A549 (cell line): ENCODE results near the gene SLC39A11. TPM values are rescaled to one million over a fixed set of nuclear protein-coding genes. Genes with fewer than 3 reads are reported as not detected.

Experiments
- ATAC-seq, 2 experiments: fragments of 200-7000 bp in 1 of 2; fragments of >200 bp in 1 of 2; cut with Nextera tagmentation in 1 of 2; cut with Tn5 transposase in 1 of 2; 3 replicates each; pipeline versions ENCODE4 v1.8.0 to v1.9.1; 2018 to 2020; ENCODE audit warnings: mild to moderate bottlenecking in 1 of 2, moderate library complexity in 1 of 2
- CTCF ChIA-PET: fragments of 300-600 bp; sonication (Branson Sonifier 250); formaldehyde crosslinking; extraction: SDS; loops from one replicate; lab custom pipeline; 2021; ENCODE audit warnings: antibody characterized with exemption, inconsistent platforms; lab: Yijun Ruan, JAX
- POLR2A ChIA-PET: fragments of 350-600 bp; formaldehyde crosslinking; extraction: SDS; loops from one replicate; lab custom pipeline; 2021; ENCODE audit warnings: antibody characterized with exemption, inconsistent platforms; lab: Yijun Ruan, JAX
- DNase-seq, 2 experiments: peaks; one replicate each; pipeline versions ENCODE4 v3.0.0 to v3.0.0-alpha.2; 2011 to 2016; ENCODE audit warnings: low read depth in 1 of 2, low spot score in 1 of 2
- FAIRE-seq: peaks from 2 replicates; lab custom pipeline; 2011; peaks lifted over from hg19 to GRCh38; lab: Jason Lieb, UNC
- H3K27ac ChIP-seq, 2 experiments: fragments of >200 bp; sonication (Bioruptor Twin); formaldehyde crosslinking; 3 replicates each; pipeline ENCODE4 v1.5.1; 2016 to 2017
- H3K4me1 ChIP-seq: fragments of >200 bp; sonication (Bioruptor Twin); formaldehyde crosslinking; 3 replicates; pipeline ENCODE4 v1.6.1; 2016
- H3K4me2 ChIP-seq: fragments of >200 bp; sonication (Bioruptor Twin); formaldehyde crosslinking; 3 replicates; pipeline ENCODE4 v1.6.1; 2016
- H3K4me3 ChIP-seq: fragments of >200 bp; sonication (Bioruptor Twin); formaldehyde crosslinking; 3 replicates; pipeline ENCODE4 v1.5.1; 2016
- H3K9me3 ChIP-seq: fragments of >200 bp; sonication (Bioruptor Twin); formaldehyde crosslinking; 3 replicates; pipeline ENCODE4 v1.6.1; 2016
- CBX2 ChIP-seq: fragments of 200-600 bp; sonication (generic); IDR thresholded peaks from 2 replicates; pipeline ENCODE4 v1.6.1; 2016; ENCODE audit warnings: low read depth, mild to moderate bottlenecking, borderline replicate concordance
- EP300 ChIP-seq, 2 experiments: fragments of >200 bp; sonication (Bioruptor Twin); formaldehyde crosslinking; IDR thresholded peaks; 2 replicates in 1 of 2; 3 replicates in 1 of 2; pipeline ENCODE4 v1.6.1; 2016 to 2017
- FOXS1 ChIP-seq: fragments of 250-450 bp; sonication (Bioruptor Pico); IDR thresholded peaks from 2 replicates; pipeline ENCODE4 v1.5.0; 2020; ENCODE audit warnings: mild to moderate bottlenecking, moderate library complexity
- HDAC2 ChIP-seq: fragments of 200-600 bp; sonication (generic); IDR thresholded peaks from 2 replicates; pipeline ENCODE4 v1.6.1; 2016
- HMGXB4 ChIP-seq: fragments of 250-450 bp; sonication (Bioruptor Pico); IDR thresholded peaks from 2 replicates; pipeline ENCODE4 v1.5.0; 2021; ENCODE audit warnings: mild to moderate bottlenecking, moderate library complexity, borderline replicate concordance
- HOXB13 ChIP-seq: fragments of 250-450 bp; sonication (Bioruptor Pico); IDR thresholded peaks from 2 replicates; pipeline ENCODE4 v1.5.0; 2020; ENCODE audit warnings: low read depth, mild to moderate bottlenecking, moderate library complexity
- JUNB ChIP-seq: fragments of >200 bp; sonication (Bioruptor Twin); formaldehyde crosslinking; IDR thresholded peaks from 2 replicates; pipeline ENCODE4 v1.6.1; 2016
- KDM1A ChIP-seq: fragments of 200-600 bp; sonication (generic); IDR thresholded peaks from 2 replicates; pipeline ENCODE4 v1.6.1; 2016; ENCODE audit warnings: low read depth, mild to moderate bottlenecking
- MAX ChIP-seq: IDR thresholded peaks from 2 replicates; pipeline ENCODE4 v1.6.1; 2012
- PBX3 ChIP-seq: IDR thresholded peaks from 2 replicates; pipeline ENCODE4 v1.6.1; 2012
- RAD21 ChIP-seq, 2 experiments: fragments of >200 bp in 1 of 2; sonication (Bioruptor Twin) in 1 of 2; formaldehyde crosslinking in 1 of 2; IDR thresholded peaks in 1 of 2; conservative IDR thresholded peaks in 1 of 2; 2 replicates in 1 of 2; 3 replicates in 1 of 2; pipeline ENCODE4 v1.6.1; 2012 to 2018; ENCODE audit warnings: inconsistent platforms in 1 of 2
- RCOR1 ChIP-seq: fragments of 150-350 bp; IDR thresholded peaks from 2 replicates; pipeline ENCODE4 v1.6.1; 2014; ENCODE audit warnings: antibody characterized with exemption, low read length, low read depth
- REST ChIP-seq: fragments of 200-600 bp; sonication (generic); IDR thresholded peaks from 2 replicates; pipeline ENCODE4 v1.6.1; 2016; ENCODE audit warnings: antibody characterized with exemption, mild to moderate bottlenecking, moderate library complexity
- RFX5 ChIP-seq: fragments of 450-650 bp; IDR thresholded peaks from 2 replicates; pipeline ENCODE4 v1.7.1; 2014; ENCODE audit warnings: antibody characterized with exemption, mild to moderate bottlenecking, moderate library complexity
- SMC3 ChIP-seq: fragments of >200 bp; sonication (Bioruptor Twin); formaldehyde crosslinking; IDR thresholded peaks from 3 replicates; pipeline ENCODE4 v1.6.1; 2018; ENCODE audit warnings: inconsistent platforms
- SREBF2 ChIP-seq: fragments of 450-650 bp; IDR thresholded peaks from 2 replicates; pipeline ENCODE4 v1.6.1; 2014; ENCODE audit warnings: mild to moderate bottlenecking, moderate library complexity
- WGBS: methylation state at CpG from one replicate; pipeline ENCODE4 v1.1.6; 2017; ENCODE audit errors: missing lambda C conversion rate; 5-methylcytosine and 5-hydroxymethylcytosine counted together
- polyA plus RNA-seq, 4 experiments: library from polyadenylated mRNA; depleted of rRNA in 3 of 4; stranded (reverse); fragments of >200 nt; fragmentation: RNase III in 1 of 4; extraction: RNeasy Plus Mini Kit Qiagen cat#74134 plus additional on column Dnase treatment in 1 of 4; gene quantifications; 2 replicates in 3 of 4; 3 replicates in 1 of 4; pipeline ENCODE4 v1.2.3, GENCODE V29; 2011 to 2017

Gene SLC39A11
- polyA plus RNA-seq, 2 of the 4 experiments (the other 2 are of a cell fraction), result 18.4 to 25.2 TPM

GRCh38 chr17:72840019-72840418 lies 252.5 kb downstream of the SLC39A11 start:
- ATAC-seq (no peak), FAIRE-seq (no peak), DNase-seq (no peak)
- Histone ChIP-seq H3K27ac (no peak overlapping the region), H3K4me1 (peaks cover 13% of the 10 kb centered on the region), H3K4me2 (no peak overlapping the region), H3K9me3 (0 out of 3 replicates have a peak, but pooled peaks cover 5% of the 10 kb centered on the region), H3K4me3 (no peak overlapping the region)
- no peak for TF ChIP-seq HOXB13 (CRISPR knock-in tag)
- ChIA-PET POLR2A (no interaction called here), CTCF (interaction anchor here (1.2 kb wide), 1 partner anchor 316 kb away, joined by 3 read pairs; no protein-coding TSS in a partner anchor)

GRCh38 chr17:72839131-72839725 lies 253.3 kb downstream of the SLC39A11 start:
- no peak for ATAC-seq
- Histone ChIP-seq H3K4me2 (no peak overlapping the region), H3K9me3 (0 out of 3 replicates have a peak, but pooled peaks cover 5% of the 10 kb centered on the region), H3K27ac (no peak overlapping the region), H3K4me3 (no peak overlapping the region), H3K4me1 (peaks cover 11% of the 10 kb centered on the region)
- no peak for TF ChIP-seq SREBF2
- ChIA-PET POLR2A (no interaction called here), CTCF (interaction anchor here (1.0 to 1.4 kb wide), 4 partner anchors 8 to 350 kb away, joined by 3 to 5 read pairs (median 3); no protein-coding TSS in a partner anchor)
- FAIRE-seq, result peak; percentile 39
- 86% methylated on average over 2 of the region's 2 CpGs for WGBS
- DNase-seq, result no peak

- ChIA-PET POLR2A (no interaction called here), CTCF (interaction anchor here (1.2 to 1.4 kb wide), 3 partner anchors 8 to 317 kb away, joined by 3 to 5 read pairs (median 3); no protein-coding TSS in a partner anchor)
- Histone ChIP-seq H3K9me3 (0 out of 3 replicates have a peak, but pooled peaks cover 5% of the 10 kb centered on the region), H3K4me2 (no peak overlapping the region), H3K27ac (no peak overlapping the region), H3K4me1 (peaks cover 5% of the 10 kb centered on the region), H3K4me3 (no peak overlapping the region)
- ATAC-seq (no peak), FAIRE-seq (no peak), DNase-seq (no peak)
- 85% methylated on average over 5 of the region's 5 CpGs for WGBS
- no peak for TF ChIP-seq HDAC2
- TF ChIP-seq HMGXB4 (CRISPR knock-in tag), result no peak
- TF ChIP-seq KDM1A, result no peak
These were observed 253.9 kb downstream of the SLC39A11 start for GRCh38 chr17:72838581-72838980.

- no peak overlapping the region for H3K4me3 ChIP-seq
- ATAC-seq (no peak), FAIRE-seq (no peak), DNase-seq (no peak)
- TF ChIP-seq JUNB, result no peak
- no peaks in the 10 kb centered on the region for H3K4me1 ChIP-seq
- no peak overlapping the region for H3K4me2 ChIP-seq
- ChIA-PET CTCF (interaction anchor here (1.2 kb wide), 1 partner anchor 9 kb away, joined by 3 read pairs; no protein-coding TSS in a partner anchor), POLR2A (no interaction called here)
- WGBS, result 84% methylated on average over 5 of the region's 5 CpGs
- H3K27ac ChIP-seq, result no peak overlapping the region
- H3K9me3 ChIP-seq, result 0 out of 3 replicates have a peak, but pooled peaks cover 5% of the 10 kb centered on the region
These were observed 254.4 kb downstream of the SLC39A11 start for GRCh38 chr17:72838068-72838467.

GRCh38 chr17:72837335-72837734 lies 255.2 kb downstream of the SLC39A11 start:
- ATAC-seq (no peak), FAIRE-seq (no peak), DNase-seq (no peak)
- 63% methylated on average over 1 of the region's 1 CpG for WGBS
- ChIA-PET CTCF (no interaction called here), POLR2A (interaction anchor here (0.7 kb wide), 1 partner anchor 57 kb away, joined by 8 read pairs; no protein-coding TSS in a partner anchor)
- no peaks in the 10 kb centered on the region for H3K4me1 ChIP-seq
- no peak overlapping the region for H3K4me3 ChIP-seq
- no peak overlapping the region for H3K27ac ChIP-seq
- no peak overlapping the region for H3K4me2 ChIP-seq
- H3K9me3 ChIP-seq, result 0 out of 3 replicates have a peak, but pooled peaks cover 5% of the 10 kb centered on the region
- TF ChIP-seq SMC3, result no peak
- no peak for TF ChIP-seq HMGXB4 (CRISPR knock-in tag)
- TF ChIP-seq EP300 (IDR thresholded peaks at IDR 0.05), result no peak
- no peak for TF ChIP-seq RCOR1
- no peak for TF ChIP-seq FOXS1
- TF ChIP-seq RAD21 (conservative IDR thresholded peaks at IDR 0.05 in 1 of 2, IDR thresholded peaks at IDR 0.05 in 1 of 2), result no peak
- no peak for TF ChIP-seq PBX3
- no peak for TF ChIP-seq REST
- no peak for TF ChIP-seq RFX5
- TF ChIP-seq CBX2, result no peak
- no peak for TF ChIP-seq MAX
